ENCODE measurements around the gene LGSN. TPM values are rescaled to one million over a fixed set of nuclear protein-coding genes. Genes with fewer than 3 reads are reported as not detected.
"Not testable (repeated sequence)": the region's sequence is repeated elsewhere in the genome, so short reads cannot be mapped to it uniquely, and the experiment has no call there.

The LGSN gene
- total RNA-seq: not detected

GRCh38 chr6:63319939-63320338 is at the start of gene LGSN:
Gene LGSN, minus strand, starts transcription at chr6:63319983. Its CDS starts 40 bp downstream, at chr6:63319943.
- peaks cover 3% of the 10 kb centered on the region for H3K27me3 Mint-ChIP-seq (ENCODE audit: low read depth)
- no peak within 1 kb of the TSS for H3K4me3 Mint-ChIP-seq
- intact Hi-C loops (cut with micrococcal nuclease): no loop called here
- H3K36me3 Mint-ChIP-seq (ENCODE audit: low read depth): no peaks in the 10 kb centered on the region
- DNase-seq: no peak
- CTCF ChIA-PET: no interaction called here
- no peaks in the 10 kb centered on the region for H3K9me3 Mint-ChIP-seq
- H3K27ac Mint-ChIP-seq: no peak within 1 kb of the TSS
- no peaks in the 10 kb centered on the region for H3K4me1 Mint-ChIP-seq (ENCODE audit: low read depth)

GRCh38 chr6:63368347-63368746 is 48.6 kb upstream of the LGSN start:
- no peaks in the 10 kb centered on the region for H3K4me1 Mint-ChIP-seq (ENCODE audit: low read depth)
- intact Hi-C loops (cut with micrococcal nuclease): no loop called here
- peaks cover 1% of the 10 kb centered on the region for H3K36me3 Mint-ChIP-seq (ENCODE audit: low read depth)
- DNase-seq: no peak
- H3K27me3 Mint-ChIP-seq (ENCODE audit: low read depth): peaks cover 3% of the 10 kb centered on the region
- no peak overlapping the region for H3K4me3 Mint-ChIP-seq
- H3K9me3 Mint-ChIP-seq: peaks cover 7% of the 10 kb centered on the region
- CTCF ChIA-PET: no interaction called here
- H3K27ac Mint-ChIP-seq: no peak overlapping the region

GRCh38 chr6:63362500-63363120 is 42.8 kb upstream of the LGSN start:
- H3K4me3 Mint-ChIP-seq; H3K9me3 Mint-ChIP-seq; CTCF ChIA-PET; intact Hi-C loops (cut with micrococcal nuclease); H3K4me1 Mint-ChIP-seq (ENCODE audit: low read depth); H3K27ac Mint-ChIP-seq; H3K27me3 Mint-ChIP-seq (ENCODE audit: low read depth); H3K36me3 Mint-ChIP-seq (ENCODE audit: low read depth); DNase-seq: not testable (repeated sequence)

- H3K4me1 Mint-ChIP-seq (ENCODE audit: low read depth); H3K4me3 Mint-ChIP-seq; H3K9me3 Mint-ChIP-seq; DNase-seq; CTCF ChIA-PET; H3K27ac Mint-ChIP-seq; H3K36me3 Mint-ChIP-seq (ENCODE audit: low read depth); intact Hi-C loops (cut with micrococcal nuclease): not testable (repeated sequence)
- H3K27me3 Mint-ChIP-seq (ENCODE audit: low read depth): peaks cover 14% of the 10 kb centered on the region
Measured at GRCh38 chr6:63357384-63357783, 37.6 kb upstream of the LGSN start.

- H3K36me3 Mint-ChIP-seq (ENCODE audit: low read depth): no peaks in the 10 kb centered on the region
- no peak overlapping the region for H3K4me3 Mint-ChIP-seq
- peaks cover 3% of the 10 kb centered on the region for H3K9me3 Mint-ChIP-seq
- H3K27me3 Mint-ChIP-seq (ENCODE audit: low read depth): peaks cover 22% of the 10 kb centered on the region
- peaks cover 8% of the 10 kb centered on the region for H3K4me1 Mint-ChIP-seq (ENCODE audit: low read depth)
- DNase-seq: no peak
- intact Hi-C loops (cut with micrococcal nuclease): no loop called here
- CTCF ChIA-PET: no interaction called here
- no peak overlapping the region for H3K27ac Mint-ChIP-seq
Measured at GRCh38 chr6:63355632-63356031, 35.8 kb upstream of the LGSN start.

- Mint-ChIP-seq H3K27ac (no peak overlapping the region), H3K4me3 (no peak overlapping the region), H3K4me1 (ENCODE audit: low read depth) (peaks cover 8% of the 10 kb centered on the region), H3K27me3 (ENCODE audit: low read depth) (peaks cover 22% of the 10 kb centered on the region), H3K9me3 (peaks cover 1% of the 10 kb centered on the region), H3K36me3 (ENCODE audit: low read depth) (no peaks in the 10 kb centered on the region)
- intact Hi-C loops (cut with micrococcal nuclease): no loop called here
- CTCF ChIA-PET: interaction anchor here (0.6 to 2.2 kb wide), 6 partner anchors 20 to 449 kb away, joined by 3 to 10 read pairs (median 4); no protein-coding TSS in a partner anchor
- no peak for DNase-seq
Measured at GRCh38 chr6:63353286-63353630, 33.5 kb upstream of the LGSN start.

GRCh38 chr6:63352544-63353285 is 32.9 kb upstream of the LGSN start:
- H3K9me3 Mint-ChIP-seq: no peaks in the 10 kb centered on the region
- H3K36me3 Mint-ChIP-seq (ENCODE audit: low read depth): no peaks in the 10 kb centered on the region
- DNase-seq: peak; percentile 11
- intact Hi-C loops (cut with micrococcal nuclease): loop anchor here (1.0 kb wide), 4 partner anchors 222 to 450 kb away; no protein-coding TSS in a partner anchor
- H3K27ac Mint-ChIP-seq: no peak overlapping the region
- CTCF ChIA-PET: interaction anchor here (0.6 to 2.2 kb wide), 9 partner anchors 19 to 450 kb away, joined by 3 to 10 read pairs (median 3); no protein-coding TSS in a partner anchor
- H3K4me1 Mint-ChIP-seq (ENCODE audit: low read depth): peaks cover 8% of the 10 kb centered on the region
- H3K4me3 Mint-ChIP-seq: no peak overlapping the region
- peaks cover 22% of the 10 kb centered on the region for H3K27me3 Mint-ChIP-seq (ENCODE audit: low read depth)

- Mint-ChIP-seq H3K9me3 (no peaks in the 10 kb centered on the region), H3K36me3 (ENCODE audit: low read depth) (no peaks in the 10 kb centered on the region)
Measured at GRCh38 chr6:63352069-63352543, 32.3 kb upstream of the LGSN start.

GRCh38 chr6:63349401-63349800 is 29.6 kb upstream of the LGSN start:
- no peak overlapping the region for H3K27ac Mint-ChIP-seq
- peaks cover 24% of the 10 kb centered on the region for H3K27me3 Mint-ChIP-seq (ENCODE audit: low read depth)
- H3K9me3 Mint-ChIP-seq: no peaks in the 10 kb centered on the region
- H3K4me3 Mint-ChIP-seq: no peak overlapping the region
- H3K4me1 Mint-ChIP-seq (ENCODE audit: low read depth): peaks cover 8% of the 10 kb centered on the region
- no peaks in the 10 kb centered on the region for H3K36me3 Mint-ChIP-seq (ENCODE audit: low read depth)
- intact Hi-C loops (cut with micrococcal nuclease): no loop called here
- DNase-seq: no peak
- CTCF ChIA-PET: no interaction called here

More at GRCh38 chr6:63352069-63352543, 32.3 kb upstream of the LGSN start:
- Mint-ChIP-seq H3K27ac (no peak overlapping the region), H3K27me3 (ENCODE audit: low read depth) (peaks cover 26% of the 10 kb centered on the region), H3K4me1 (ENCODE audit: low read depth) (peaks cover 8% of the 10 kb centered on the region), H3K4me3 (no peak overlapping the region)
- intact Hi-C loops (cut with micrococcal nuclease): loop anchor here (1.0 kb wide), 4 partner anchors 222 to 450 kb away; no protein-coding TSS in a partner anchor
- DNase-seq: no peak
- CTCF ChIA-PET: interaction anchor here (0.6 to 2.2 kb wide), 7 partner anchors 148 to 567 kb away, joined by 3 to 10 read pairs (median 3); no protein-coding TSS in a partner anchor

GRCh38 chr6:63348836-63349235 is 29.1 kb upstream of the LGSN start:
- Mint-ChIP-seq H3K27me3 (ENCODE audit: low read depth) (peaks cover 23% of the 10 kb centered on the region), H3K36me3 (ENCODE audit: low read depth) (no peaks in the 10 kb centered on the region), H3K4me1 (ENCODE audit: low read depth) (peaks cover 8% of the 10 kb centered on the region), H3K4me3 (no peak overlapping the region), H3K9me3 (no peaks in the 10 kb centered on the region), H3K27ac (no peak overlapping the region)
- CTCF ChIA-PET: interaction anchor here (0.6 kb wide), 1 partner anchor 1028 kb away, joined by 3 read pairs; no protein-coding TSS in a partner anchor
- intact Hi-C loops (cut with micrococcal nuclease): no loop called here
- DNase-seq: no peak

- Mint-ChIP-seq H3K36me3 (ENCODE audit: low read depth) (no peaks in the 10 kb centered on the region), H3K4me1 (ENCODE audit: low read depth) (peaks cover 6% of the 10 kb centered on the region), H3K27ac (no peak overlapping the region), H3K27me3 (ENCODE audit: low read depth) (peaks cover 19% of the 10 kb centered on the region), H3K9me3 (no peaks in the 10 kb centered on the region), H3K4me3 (no peak overlapping the region)
- CTCF ChIA-PET: interaction anchor here (0.6 kb wide), 1 partner anchor 661 kb away, joined by 3 read pairs; no protein-coding TSS in a partner anchor
- intact Hi-C loops (cut with micrococcal nuclease): no loop called here
- no peak for DNase-seq
Measured at GRCh38 chr6:63347599-63347998, 27.8 kb upstream of the LGSN start.

- Mint-ChIP-seq H3K4me1 (ENCODE audit: low read depth) (no peaks in the 10 kb centered on the region), H3K36me3 (ENCODE audit: low read depth) (no peaks in the 10 kb centered on the region), H3K27me3 (ENCODE audit: low read depth) (peaks cover 11% of the 10 kb centered on the region), H3K9me3 (no peaks in the 10 kb centered on the region), H3K27ac (no peak overlapping the region), H3K4me3 (no peak overlapping the region)
- CTCF ChIA-PET: no interaction called here
- no peak for DNase-seq
- intact Hi-C loops (cut with micrococcal nuclease): no loop called here
Measured at GRCh38 chr6:63346217-63346835, 26.5 kb upstream of the LGSN start.

Data from activated naive CD4-positive, alpha-beta T cell treated with anti-CD3 and anti-CD28 coated beads for 36 hours (primary cell).